GM19035 (cell line): ENCODE data around the gene MTUS2.

Experiments used
- ATAC-seq: cut with Tn5 transposase; IDR thresholded peaks from one replicate; pipeline ENCODE4 v1.9.1; 2021; ENCODE audit not compliant: unreplicated experiment

The MTUS2 gene

DNA sequence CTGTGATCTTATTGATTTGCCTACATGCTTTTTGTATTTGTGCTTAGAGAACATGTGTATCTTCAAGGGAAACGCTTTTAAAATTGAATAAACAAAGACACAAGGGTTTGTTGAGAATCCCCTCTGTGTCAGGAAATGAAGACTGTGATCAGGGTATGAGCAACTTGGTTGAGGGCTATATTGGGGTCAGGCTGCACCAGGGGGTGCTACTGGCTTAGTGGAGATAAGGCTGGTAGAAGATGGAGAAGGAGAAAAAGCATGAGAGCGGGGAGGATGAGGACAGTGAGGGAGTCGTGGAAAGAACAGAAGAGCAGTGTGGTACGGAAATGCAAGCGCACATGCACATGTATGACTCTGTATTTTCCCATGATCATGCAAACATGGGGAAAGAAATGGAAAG, 201.6 kb downstream of the MTUS2 start:
- ATAC-seq: no peak

DNA sequence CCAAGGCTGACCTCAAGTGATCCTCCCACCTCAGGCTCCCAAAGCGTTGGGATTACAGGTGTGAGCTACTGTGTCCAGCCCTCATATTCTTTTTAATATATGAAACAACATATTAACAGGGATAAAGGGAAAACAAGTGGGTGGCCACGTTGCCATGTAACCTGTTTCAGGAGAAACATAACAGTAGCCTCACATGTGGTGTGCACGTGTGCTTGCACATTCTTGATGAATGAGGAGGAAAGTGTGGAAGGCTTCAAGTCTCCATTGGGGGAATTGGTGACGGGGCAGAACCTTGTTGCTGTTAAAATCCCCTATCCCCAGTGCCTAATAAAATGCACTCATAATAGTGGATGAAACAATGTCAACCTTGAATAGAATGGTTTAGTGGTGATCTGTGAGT, 202.3 kb downstream of the MTUS2 start:
- no peak for ATAC-seq

DNA sequence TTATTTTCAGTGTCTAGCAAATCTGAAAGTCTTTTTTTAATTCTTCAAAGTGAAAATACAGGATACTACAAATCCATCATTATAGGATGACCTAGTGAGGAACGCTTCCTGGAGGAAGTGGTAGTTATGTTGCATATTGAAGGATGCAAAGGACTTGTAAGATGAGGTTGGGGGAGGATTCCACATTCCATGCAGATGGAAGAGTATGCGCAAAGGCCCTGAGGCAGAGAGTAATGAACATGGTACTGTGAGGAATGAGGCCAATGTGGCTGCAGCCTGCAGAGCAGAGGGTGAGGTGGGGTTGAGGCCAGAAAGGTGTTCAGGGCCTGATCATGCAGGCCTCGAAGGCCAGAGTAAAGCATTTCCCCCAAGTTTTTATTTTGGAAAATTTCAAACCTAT, 202.8 kb downstream of the MTUS2 start:
- no peak for ATAC-seq

DNA sequence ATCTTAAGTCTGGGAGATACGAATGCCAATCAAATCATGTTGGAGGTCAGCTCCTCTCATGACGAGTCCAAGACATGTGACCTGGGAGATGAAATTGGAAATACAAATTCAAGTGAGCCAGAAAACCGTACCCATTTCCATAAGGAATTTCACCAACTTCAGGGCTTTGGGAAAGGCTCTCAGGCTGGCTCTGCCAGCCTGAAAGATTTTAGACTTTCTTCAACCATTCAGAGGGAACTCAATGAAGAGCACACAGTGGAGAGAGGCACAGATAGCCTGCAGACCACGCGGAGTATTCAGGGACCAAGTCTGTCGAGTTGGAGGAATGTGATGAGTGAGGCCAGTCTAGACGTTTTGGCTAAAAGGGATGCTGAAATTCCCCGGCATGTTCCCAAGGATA, 204.6 kb downstream of the MTUS2 start:
- no peak for ATAC-seq

DNA sequence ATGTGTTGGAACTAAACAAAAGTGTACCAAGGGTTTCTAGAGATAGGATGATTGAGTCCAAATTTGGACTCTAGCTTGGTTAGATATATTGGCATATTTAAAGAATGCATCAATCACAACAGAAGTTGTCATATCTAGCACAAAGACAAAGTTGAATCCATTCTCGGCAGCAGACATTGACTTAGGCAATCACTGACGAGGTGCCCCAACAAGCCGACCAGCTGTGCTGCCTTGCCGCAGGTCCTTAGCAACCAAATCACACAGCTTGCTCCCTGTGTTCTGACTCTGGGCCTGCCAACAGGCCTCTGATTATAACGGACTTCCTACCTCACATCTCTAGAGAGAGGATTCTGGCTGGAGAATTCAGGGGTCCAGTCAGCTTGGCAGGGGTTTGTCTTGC, 208.7 kb downstream of the MTUS2 start:
- no peak for ATAC-seq

DNA sequence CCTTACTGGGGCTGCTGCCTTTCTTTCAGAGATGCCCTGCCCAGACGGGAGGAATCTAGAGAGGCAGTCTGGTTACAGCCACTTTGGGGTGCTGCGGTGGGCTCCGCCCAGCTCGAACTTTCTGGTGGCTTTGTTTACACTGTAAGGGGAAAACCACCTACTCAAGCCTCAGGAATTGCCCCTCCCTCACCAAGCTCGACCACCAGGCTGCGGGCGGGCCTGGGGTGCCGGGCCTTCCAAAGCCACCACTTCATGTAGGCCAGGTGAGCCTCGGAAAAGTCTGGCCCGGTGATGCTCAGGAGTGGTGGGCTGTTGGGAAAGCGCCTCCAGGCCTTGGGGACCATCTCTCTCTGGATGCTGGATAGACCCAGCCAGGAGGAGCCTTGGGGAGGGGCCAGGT, 218.6 kb downstream of the MTUS2 start:
- ATAC-seq: no peak

DNA sequence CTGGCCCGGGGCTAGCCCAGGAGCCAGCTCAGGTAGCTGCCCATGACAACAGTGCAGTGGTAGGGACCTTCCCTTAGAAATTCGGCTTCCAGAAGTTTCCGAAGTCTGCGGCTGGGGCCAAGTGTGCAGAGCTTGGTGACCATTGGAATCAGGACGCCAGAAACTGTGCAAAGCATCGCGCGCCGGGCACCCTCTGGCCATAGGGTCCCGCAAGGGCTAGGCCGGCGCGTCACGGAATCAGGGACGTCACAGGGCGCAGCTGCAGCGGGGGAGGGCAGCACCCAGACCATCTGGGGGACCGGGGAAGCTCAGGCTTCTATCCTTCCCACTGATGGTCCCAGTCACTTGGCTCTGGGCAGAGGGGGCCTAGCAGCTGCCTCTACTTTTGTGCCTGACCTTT, 219.1 kb downstream of the MTUS2 start:
- ATAC-seq: no peak

DNA sequence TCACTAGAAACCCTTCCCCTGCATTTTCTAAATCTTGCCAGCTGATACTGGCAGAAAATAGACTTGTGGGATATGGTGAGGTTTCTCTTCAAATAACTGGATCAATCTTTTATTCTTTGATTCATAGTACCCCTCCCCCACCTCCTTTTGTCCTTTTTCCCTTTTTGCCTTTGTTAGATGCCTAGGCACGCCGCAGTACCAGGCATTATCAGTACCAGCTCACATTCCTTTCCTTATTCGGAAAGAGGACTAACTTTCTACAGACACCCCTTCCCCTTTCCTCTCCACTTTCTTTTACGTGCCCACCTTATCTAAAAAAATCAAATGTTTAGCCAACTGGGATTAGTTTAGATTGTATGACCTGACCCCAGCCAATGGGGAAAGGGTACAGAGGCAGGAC, 226.4 kb downstream of the MTUS2 start:
- no peak for ATAC-seq

DNA sequence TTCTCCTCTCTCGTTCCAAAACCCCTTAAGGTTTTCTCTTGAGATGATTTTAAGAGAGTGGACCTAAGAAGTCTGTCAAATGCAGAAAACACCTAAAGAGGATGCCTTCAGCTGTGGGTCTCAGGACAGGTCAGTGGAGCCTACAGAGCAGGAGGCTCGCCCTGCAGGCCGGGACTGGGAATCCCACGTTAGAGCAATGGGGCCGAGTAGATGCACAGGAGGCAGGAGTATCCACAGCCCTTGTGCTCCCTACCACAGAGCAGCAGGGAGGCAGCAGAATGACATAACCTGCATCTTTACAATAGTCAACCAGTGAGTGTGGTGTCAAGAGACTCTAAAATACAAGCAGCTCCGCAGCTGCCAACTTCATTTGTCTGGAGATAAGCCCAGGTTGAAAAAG, 229.4 kb downstream of the MTUS2 start:
- no peak for ATAC-seq

DNA sequence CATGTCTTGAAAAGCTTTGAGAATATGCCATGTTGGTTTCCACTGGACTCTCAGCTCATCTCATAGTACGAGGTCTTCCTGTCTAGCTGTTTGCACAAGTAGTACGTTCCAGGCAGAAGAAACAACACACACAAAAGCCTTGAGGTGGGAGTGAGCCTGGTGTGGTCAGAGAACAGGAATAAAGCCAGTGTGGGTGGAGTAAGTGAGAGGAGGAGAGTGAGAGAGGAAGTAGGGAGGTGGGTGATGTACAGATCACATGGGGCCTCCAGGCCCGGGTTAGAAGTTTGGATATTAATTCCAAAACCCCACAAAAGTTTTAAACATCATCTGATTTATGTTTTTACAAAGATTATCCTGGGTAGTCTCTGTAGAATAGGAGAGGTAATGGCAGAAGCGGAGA, 230.6 kb downstream of the MTUS2 start:
- ATAC-seq: no peak

DNA sequence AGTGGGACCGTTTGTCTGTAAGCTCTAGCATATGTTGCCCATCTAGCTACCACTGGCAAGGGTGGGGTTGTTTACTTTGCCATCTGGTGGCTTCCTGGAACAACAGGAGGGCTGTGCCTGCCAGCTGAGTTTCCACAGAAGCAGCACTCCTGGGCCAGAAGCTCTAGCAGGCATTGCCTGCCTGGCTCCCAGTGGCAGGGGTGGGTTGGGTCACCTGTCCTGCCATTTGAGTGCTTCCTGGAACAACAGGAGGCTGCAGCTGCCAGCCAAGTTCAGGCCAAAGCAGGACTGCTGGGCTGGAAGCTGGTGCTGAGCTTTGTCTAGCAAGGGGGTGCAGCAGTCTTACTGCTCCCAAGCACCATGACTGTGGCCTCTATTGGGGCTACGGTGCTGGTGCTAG, 239.7 kb downstream of the MTUS2 start:
- no peak for ATAC-seq

DNA sequence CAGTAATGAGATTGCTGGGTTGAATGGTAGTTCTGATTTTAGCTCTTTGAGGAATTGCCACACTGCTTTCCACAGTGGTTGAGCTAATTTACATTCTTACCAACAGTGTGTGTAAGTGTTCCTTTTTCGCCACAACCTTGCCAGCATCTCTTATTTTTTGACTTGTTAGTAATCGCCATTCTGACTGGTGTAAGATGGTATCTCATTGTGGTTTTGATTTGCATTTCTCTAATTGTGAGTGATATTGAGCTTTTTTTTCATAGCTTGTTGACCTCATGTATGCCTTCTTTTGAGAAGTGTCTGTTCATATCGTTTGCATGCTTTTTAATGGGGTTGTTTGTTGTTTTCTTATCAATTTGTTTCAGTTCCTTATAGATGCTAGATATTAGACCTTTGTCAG, 245.0 kb downstream of the MTUS2 start:
- peak; percentile 67 for ATAC-seq

DNA sequence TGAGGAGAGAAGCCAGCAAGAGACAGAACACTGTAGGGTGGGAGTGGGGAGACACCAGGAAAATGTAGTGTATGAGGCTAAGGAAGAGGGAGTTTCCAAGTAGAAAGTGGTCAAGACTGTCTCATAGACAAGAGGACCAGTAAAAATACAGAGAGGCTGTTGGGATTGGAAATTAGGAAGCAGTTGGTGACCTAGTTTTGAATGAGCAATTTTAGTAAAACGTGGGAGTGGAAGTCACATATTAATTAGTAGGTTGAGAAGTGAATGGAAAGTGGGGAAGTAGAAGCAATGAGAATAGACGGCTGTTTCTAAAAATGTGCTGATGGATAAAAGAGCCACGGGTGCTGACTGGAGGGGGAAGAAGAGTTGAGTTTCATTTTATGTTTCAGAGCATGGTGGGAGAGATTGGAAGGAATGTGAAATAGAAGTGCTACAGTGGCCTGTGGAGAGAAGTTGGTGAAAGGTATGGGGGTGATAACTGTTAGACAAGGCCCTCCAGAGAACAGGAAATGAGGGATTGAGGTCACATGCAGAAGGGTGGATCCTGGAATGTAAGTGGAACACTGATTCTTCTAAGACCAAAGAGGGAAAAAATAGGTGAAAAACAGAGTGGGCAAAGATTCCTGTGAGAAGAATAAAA, 247.3 kb downstream of the MTUS2 start:
- no peak for ATAC-seq

DNA sequence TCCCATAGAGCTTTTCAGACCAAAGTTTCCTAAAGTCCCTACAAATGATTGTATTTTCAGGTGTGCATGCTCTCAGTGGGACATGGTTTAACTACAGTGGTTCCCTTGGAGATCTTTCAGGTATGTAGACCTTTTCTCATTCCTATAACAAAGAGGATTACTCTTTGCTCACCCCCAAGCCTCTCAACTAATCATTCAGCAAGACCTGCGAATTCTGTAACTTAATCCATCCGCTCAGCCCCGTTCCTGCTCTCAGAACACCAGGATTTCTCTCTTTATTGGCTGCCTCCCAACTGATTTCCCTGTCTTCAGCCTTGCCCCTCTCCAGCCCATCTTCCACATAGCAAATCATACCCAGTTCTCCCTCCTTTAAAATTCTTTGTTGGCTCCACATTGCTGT, 253.6 kb downstream of the MTUS2 start:
- ATAC-seq: no peak

DNA sequence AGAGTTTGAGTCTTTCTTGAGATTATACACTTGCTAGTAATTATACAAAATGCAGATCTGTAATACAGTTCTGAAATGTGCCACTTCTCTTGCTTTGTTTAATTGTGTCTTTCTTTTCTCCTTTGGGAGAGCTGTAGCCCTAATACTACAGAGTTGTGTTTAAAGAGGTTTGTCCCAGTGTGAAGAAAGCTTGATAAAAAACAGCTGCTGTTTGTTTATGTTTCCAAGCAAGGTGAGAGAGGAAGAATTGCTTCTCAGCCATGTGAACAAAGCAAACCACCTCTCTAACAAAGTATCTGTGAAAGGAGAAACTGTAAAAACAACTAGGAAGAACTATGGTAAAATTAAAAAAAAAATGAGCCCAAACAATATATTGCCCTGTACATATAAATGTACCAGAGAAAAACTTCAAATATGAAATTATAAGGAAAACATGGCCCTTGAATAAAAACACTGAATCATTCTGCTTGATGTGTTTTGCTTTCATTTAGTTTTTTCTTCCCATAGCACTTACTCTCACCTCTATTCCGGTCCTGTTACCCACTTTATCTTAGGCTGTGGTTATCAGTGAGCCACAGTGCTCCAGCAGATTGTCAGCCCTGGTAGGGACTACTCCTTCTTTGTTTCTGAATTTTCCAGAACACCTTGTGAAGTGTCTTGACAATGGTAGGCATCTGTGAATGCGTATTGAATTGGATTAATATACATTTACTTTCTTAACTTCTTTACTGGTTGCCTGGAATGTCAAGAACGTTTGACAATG, 257.1 kb downstream of the MTUS2 start:
- no peak for ATAC-seq

DNA sequence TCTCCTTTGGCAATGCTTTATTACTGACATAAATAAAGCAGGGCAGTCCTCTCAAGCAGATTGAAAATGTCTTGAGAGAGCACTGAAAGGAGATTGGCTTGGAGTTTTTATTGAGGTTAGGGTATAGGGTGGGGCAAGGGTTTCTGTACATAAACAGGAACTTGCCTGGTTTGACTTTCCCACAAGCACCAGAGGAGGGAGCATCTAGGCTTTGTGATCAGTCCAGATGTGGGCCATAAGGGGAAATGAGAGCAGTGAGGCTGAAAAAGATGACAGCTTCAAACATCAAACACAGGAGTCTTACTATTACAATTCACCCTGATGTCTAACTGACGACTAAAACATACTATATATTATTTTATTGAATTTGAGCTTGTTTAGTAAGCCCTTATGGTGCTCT, 260.9 kb downstream of the MTUS2 start:
- ATAC-seq: peak; percentile 91

DNA sequence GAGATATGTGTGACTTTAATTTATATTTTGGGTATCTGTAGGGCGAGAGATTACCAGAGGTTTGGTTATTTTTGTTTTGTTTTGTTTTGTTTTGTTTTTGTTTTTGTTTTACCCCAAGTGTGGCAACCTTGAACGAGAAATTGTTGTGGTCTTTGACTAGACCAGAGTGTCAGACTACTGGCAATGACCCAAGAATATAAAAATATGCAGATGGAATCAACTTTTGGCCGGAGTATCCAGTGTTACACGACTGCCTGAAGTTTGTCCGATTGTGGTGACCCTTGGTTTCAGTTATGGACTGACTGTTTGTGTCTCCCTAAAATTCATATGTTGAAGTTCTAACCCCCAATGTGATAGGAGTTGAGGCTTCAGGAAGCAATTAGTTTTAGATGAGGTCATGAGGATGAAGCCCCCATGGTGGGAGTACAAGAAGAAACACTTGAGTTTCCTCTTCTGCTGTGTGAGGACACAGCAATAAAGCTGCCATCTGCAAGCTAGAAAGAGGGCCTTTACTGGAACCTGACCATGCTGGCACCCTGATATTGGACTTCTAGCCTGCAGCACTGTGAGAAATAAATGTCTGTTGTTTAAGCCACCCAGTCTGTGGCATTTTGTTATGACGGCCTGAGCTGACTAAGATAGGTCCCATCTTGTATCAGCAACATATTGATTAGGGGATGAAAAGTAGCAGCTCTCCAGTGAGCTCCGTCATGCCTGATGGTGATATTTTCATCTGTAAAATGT, 261.7 kb downstream of the MTUS2 start:
- ATAC-seq: no peak

DNA sequence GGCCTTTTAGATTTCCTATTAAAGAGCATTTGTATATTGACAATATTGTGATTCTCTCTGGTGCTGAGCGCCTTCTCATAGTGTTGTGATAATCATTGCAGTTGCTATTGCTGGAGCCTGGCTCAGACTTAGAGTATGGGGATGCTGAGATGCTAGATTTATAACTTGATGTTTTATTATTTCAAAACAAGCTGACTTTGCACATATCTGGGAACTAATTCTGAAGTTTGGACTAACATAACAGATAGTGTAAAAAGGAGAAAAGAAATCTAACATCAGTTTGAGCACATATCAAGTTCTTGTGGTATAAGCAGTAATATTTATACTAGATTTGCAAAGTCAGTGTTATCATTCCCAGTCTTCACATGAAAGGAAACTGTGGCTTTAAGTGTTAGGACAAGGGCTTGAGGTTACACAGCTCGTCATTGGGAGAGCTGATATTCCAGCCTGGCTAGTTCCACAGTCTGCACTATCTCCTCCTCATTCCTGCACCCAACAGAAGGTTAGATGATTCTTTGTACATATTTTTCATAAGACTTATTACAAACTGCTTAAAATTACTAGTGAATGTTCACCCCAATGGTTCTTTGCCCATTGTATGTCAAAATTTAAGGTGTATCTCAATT, 279.8 kb downstream of the MTUS2 start:
- no peak for ATAC-seq

DNA sequence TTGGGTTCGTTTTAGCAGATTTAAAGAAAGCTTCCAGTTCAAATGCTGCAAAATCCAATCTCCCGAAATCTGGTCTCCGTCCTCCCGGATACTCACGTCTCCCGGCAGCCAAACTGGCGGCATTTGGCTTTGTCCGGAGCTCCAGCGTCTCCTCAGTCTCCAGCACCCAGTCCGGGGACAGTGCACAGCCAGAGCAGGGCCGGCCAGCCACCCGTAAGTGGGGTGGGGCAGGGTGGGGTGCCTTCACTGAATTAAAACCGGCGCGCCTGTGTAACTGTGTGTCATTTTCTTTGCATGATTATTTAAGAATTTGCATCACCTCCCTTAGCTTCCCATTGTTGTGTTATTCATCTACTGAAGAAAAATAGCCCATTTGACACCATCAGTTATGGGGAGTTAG, 280.6 kb downstream of the MTUS2 start:
- ATAC-seq: no peak

DNA sequence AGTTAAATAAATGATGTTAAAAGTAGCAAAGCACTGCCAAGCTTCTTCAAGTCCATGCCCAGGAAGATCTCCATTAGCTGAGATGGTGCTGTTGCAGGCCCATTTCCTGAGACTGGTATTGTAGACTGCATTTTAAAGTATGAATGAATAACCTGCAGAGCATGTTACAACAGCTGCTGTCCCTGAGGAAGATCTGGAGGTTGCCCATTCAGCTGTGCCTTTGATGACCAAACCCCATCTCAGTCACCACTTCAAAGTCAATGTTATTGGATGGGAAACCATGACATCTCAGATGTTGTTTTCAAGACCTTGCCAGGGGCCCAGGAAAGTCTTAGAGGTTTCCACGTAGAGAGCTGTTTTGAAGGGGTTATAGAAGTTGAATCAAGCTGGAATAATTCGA, 281.3 kb downstream of the MTUS2 start:
- ATAC-seq: no peak

DNA sequence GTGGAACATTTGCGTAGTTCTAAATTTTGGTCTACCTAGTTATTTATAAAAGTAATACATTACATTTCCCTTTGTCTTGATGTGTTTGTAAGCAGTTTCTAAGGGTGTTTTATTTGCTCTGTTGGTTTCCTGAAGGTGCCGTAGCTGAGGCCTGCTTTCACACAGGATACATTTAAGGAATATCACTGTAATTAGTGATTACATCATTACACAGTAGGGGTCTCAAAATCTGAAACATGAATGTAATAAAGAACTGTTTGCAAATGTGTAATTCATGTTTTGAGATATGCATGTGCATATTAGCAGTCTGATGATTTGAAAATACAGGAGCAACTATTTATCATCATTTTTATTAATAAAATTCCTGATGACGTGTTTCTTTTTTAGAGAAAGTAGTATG, 281.8 kb downstream of the MTUS2 start:
- no peak for ATAC-seq
